ENCODE results near the gene CFAP53. TPM values are rescaled to one million over a fixed set of nuclear protein-coding genes. Genes with fewer than 3 reads are reported as not detected.
"Not testable (repeated sequence)": the region's sequence is repeated elsewhere in the genome, so short reads cannot be mapped to it uniquely, and the experiment has no call there.

CFAP53 gene
- total RNA-seq, 1 donor from 2014 or later = 0.65 TPM

DNA sequence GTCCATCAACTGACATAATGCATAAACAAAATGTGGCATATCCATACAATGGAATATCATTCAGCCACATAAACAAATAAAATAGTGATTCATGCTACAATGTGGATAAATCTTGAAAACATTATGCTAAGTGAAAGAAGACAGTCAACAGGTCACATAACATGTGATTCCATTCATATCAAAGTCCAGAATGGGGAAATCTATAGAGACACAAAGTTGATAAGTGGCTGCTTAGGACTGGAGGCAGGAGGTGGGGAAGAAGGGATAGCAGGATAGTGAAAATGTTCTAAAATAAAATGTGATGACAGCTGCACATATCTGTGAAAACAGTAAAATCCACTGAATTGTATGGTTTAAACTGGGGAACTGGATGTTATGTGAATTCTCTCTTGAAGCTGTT, 18.7 kb downstream of the CFAP53 start:
- DNase-seq (ENCODE audit: low spot score in 2 of 2, unreplicated experiment in 2 of 2) = no peak
- no peak for TF ChIP-seq CTCF (IDR thresholded peaks at IDR 0.05; ENCODE audit: unreplicated experiment)
- Mint-ChIP-seq H3K36me3 (peaks cover 2% of the 10 kb centered on the region), H3K4me1 (no peaks in the 10 kb centered on the region), H3K27me3 (ENCODE audit: low read depth) (no peaks in the 10 kb centered on the region), H3K9me3 (peaks cover 24% of the 10 kb centered on the region), H3K27ac (no peak overlapping the region), H3K4me3 (no peak overlapping the region)

DNA sequence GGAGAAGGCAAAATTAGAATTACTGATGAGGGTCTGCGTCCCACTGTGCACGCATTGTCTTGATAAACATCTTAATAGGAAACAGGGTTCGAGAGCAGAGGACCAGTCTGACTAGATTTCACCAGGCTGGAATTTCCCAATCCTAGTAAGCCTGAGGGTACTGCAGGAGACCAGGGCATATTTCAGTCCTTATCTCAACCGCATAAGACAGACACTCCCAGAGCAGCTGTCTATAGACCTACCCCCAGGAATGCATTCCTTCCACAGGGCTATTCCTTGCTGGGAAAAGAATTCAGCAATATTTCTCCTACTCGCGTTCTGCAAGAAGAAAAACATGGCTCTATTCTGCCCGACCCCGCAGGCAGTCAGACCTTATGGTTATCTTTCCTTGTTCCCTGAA, 24.5 kb downstream of the CFAP53 start:
- not testable (repeated sequence) for DNase-seq (ENCODE audit: low spot score in 2 of 2, unreplicated experiment in 2 of 2); H3K27ac Mint-ChIP-seq; H3K36me3 Mint-ChIP-seq; H3K27me3 Mint-ChIP-seq (ENCODE audit: low read depth); H3K4me3 Mint-ChIP-seq; H3K4me1 Mint-ChIP-seq
- H3K9me3 Mint-ChIP-seq = peaks cover 47% of the 10 kb centered on the region

- H3K36me3 Mint-ChIP-seq = peaks cover 5% of the 10 kb centered on the region
- no peaks in the 10 kb centered on the region for H3K4me1 Mint-ChIP-seq
- TF ChIP-seq CTCF (IDR thresholded peaks at IDR 0.05; ENCODE audit: unreplicated experiment) = no peak
- DNase-seq (ENCODE audit: low spot score in 2 of 2, unreplicated experiment in 2 of 2) = no peak
- H3K27ac Mint-ChIP-seq = no peak overlapping the region
- H3K27me3 Mint-ChIP-seq (ENCODE audit: low read depth) = no peaks in the 10 kb centered on the region
- no peak overlapping the region for H3K4me3 Mint-ChIP-seq
- peaks cover 48% of the 10 kb centered on the region for H3K9me3 Mint-ChIP-seq
These were observed 26.2 kb downstream of the CFAP53 start for GRCh38 chr18:50240080-50240563.

GRCh38 chr18:50232419-50232818, 33.9 kb downstream of the CFAP53 start:
- H3K27me3 Mint-ChIP-seq (ENCODE audit: low read depth) = no peaks in the 10 kb centered on the region
- no peak overlapping the region for H3K4me3 Mint-ChIP-seq
- no peak overlapping the region for H3K27ac Mint-ChIP-seq
- no peaks in the 10 kb centered on the region for H3K36me3 Mint-ChIP-seq
- peaks cover 6% of the 10 kb centered on the region for H3K9me3 Mint-ChIP-seq
- DNase-seq (ENCODE audit: low spot score in 2 of 2, unreplicated experiment in 2 of 2) = no peak
- TF ChIP-seq CTCF (IDR thresholded peaks at IDR 0.05; ENCODE audit: unreplicated experiment) = no peak
- peaks cover 11% of the 10 kb centered on the region for H3K4me1 Mint-ChIP-seq

GRCh38 chr18:50231621-50232020, 34.7 kb downstream of the CFAP53 start:
- H3K4me3 Mint-ChIP-seq = no peak overlapping the region
- peaks cover 6% of the 10 kb centered on the region for H3K9me3 Mint-ChIP-seq
- H3K27me3 Mint-ChIP-seq (ENCODE audit: low read depth) = no peaks in the 10 kb centered on the region
- H3K27ac Mint-ChIP-seq = no peak overlapping the region
- H3K4me1 Mint-ChIP-seq = peaks cover 11% of the 10 kb centered on the region
- DNase-seq (ENCODE audit: low spot score in 2 of 2, unreplicated experiment in 2 of 2) = no peak
- TF ChIP-seq CTCF (IDR thresholded peaks at IDR 0.05; ENCODE audit: unreplicated experiment) = no peak
- no peaks in the 10 kb centered on the region for H3K36me3 Mint-ChIP-seq

- not testable (repeated sequence) for H3K36me3 Mint-ChIP-seq; H3K4me3 Mint-ChIP-seq; DNase-seq (ENCODE audit: low spot score in 2 of 2, unreplicated experiment in 2 of 2); H3K4me1 Mint-ChIP-seq; H3K27ac Mint-ChIP-seq
- Mint-ChIP-seq H3K9me3 (peaks cover 44% of the 10 kb centered on the region), H3K27me3 (ENCODE audit: low read depth) (peaks cover 29% of the 10 kb centered on the region)
These were observed 46.0 kb downstream of the CFAP53 start for GRCh38 chr18:50220249-50220648.

Measured in mesothelial cell of epicardium (in vitro differentiated cells).